ENCODE measurements around the gene MINAR2. TPM values are rescaled to one million over a fixed set of nuclear protein-coding genes. Genes with fewer than 3 reads are reported as not detected.

MINAR2 gene
- polyA plus RNA-seq, 1 experiment: not detected

GRCh38 chr5:129745997-129746396 lies 1.9 kb upstream of the MINAR2 start:
- CTCF ChIA-PET: interaction anchor here (1.0 kb wide), 1 partner anchor 21 kb away, joined by 4 read pairs; no protein-coding TSS in a partner anchor
- DNase-seq (ENCODE audit: low read depth): no peak
- no peak overlapping the region for H3K4me3 ChIP-seq (ENCODE audit: low read depth, low read length)
- no peaks in the 10 kb centered on the region for H3K27me3 ChIP-seq (ENCODE audit: control insufficient read depth, insufficient read depth, low read length)
- POLR2A ChIA-PET: no interaction called here
- H3K36me3 ChIP-seq (ENCODE audit: control insufficient read depth, insufficient read depth, low read length): no peaks in the 10 kb centered on the region
- TF ChIP-seq CTCF (IDR thresholded peaks at IDR 0.05; ENCODE audit: insufficient read depth, low read depth, low read length): no peak

GRCh38 chr5:129746876-129747275 lies 1.0 kb upstream of the MINAR2 start:
- no peaks in the 10 kb centered on the region for H3K27me3 ChIP-seq (ENCODE audit: control insufficient read depth, insufficient read depth, low read length)
- POLR2A ChIA-PET: no interaction called here
- TF ChIP-seq CTCF (IDR thresholded peaks at IDR 0.05; ENCODE audit: insufficient read depth, low read depth, low read length): no peak
- no peaks in the 10 kb centered on the region for H3K36me3 ChIP-seq (ENCODE audit: control insufficient read depth, insufficient read depth, low read length)
- DNase-seq (ENCODE audit: low read depth): no peak
- no peak overlapping the region for H3K4me3 ChIP-seq (ENCODE audit: low read depth, low read length)
- CTCF ChIA-PET: interaction anchor here (0.6 kb wide), 1 partner anchor 77 kb away, joined by 3 read pairs; no protein-coding TSS in a partner anchor

- POLR2A ChIA-PET: no interaction called here
- H3K4me3 ChIP-seq (ENCODE audit: low read depth, low read length): no peak overlapping the region
- no peaks in the 10 kb centered on the region for H3K27me3 ChIP-seq (ENCODE audit: control insufficient read depth, insufficient read depth, low read length)
- H3K36me3 ChIP-seq (ENCODE audit: control insufficient read depth, insufficient read depth, low read length): no peaks in the 10 kb centered on the region
- no peak for DNase-seq (ENCODE audit: low read depth)
- no peak for TF ChIP-seq CTCF (IDR thresholded peaks at IDR 0.05; ENCODE audit: insufficient read depth, low read depth, low read length)
- CTCF ChIA-PET: no interaction called here
These were observed 1.3 kb downstream of the MINAR2 start for GRCh38 chr5:129748913-129749880.

- H3K27me3 ChIP-seq (ENCODE audit: control insufficient read depth, insufficient read depth, low read length): no peaks in the 10 kb centered on the region
- ChIA-PET CTCF (interaction anchor here (1.9 kb wide), 1 partner anchor 10 kb away, joined by 5 read pairs; no protein-coding TSS in a partner anchor), POLR2A (no interaction called here)
- TF ChIP-seq CTCF (IDR thresholded peaks at IDR 0.05; ENCODE audit: insufficient read depth, low read depth, low read length): no peak
- no peaks in the 10 kb centered on the region for H3K36me3 ChIP-seq (ENCODE audit: control insufficient read depth, insufficient read depth, low read length)
- no peak overlapping the region for H3K4me3 ChIP-seq (ENCODE audit: low read depth, low read length)
- no peak for DNase-seq (ENCODE audit: low read depth)
These were observed 12.9 kb downstream of the MINAR2 start for GRCh38 chr5:129760636-129761325.

- Histone ChIP-seq H3K27me3 (ENCODE audit: control insufficient read depth, insufficient read depth, low read length) (no peaks in the 10 kb centered on the region), H3K4me3 (ENCODE audit: low read depth, low read length) (no peak overlapping the region), H3K36me3 (ENCODE audit: control insufficient read depth, insufficient read depth, low read length) (no peaks in the 10 kb centered on the region)
- TF ChIP-seq CTCF (IDR thresholded peaks at IDR 0.05; ENCODE audit: insufficient read depth, low read depth, low read length): no peak
- POLR2A ChIA-PET: no interaction called here
- DNase-seq (ENCODE audit: low read depth): no peak
- CTCF ChIA-PET: interaction anchor here (1.3 to 1.4 kb wide), 2 partner anchors 8 to 10 kb away, joined by 3 to 7 read pairs; no protein-coding TSS in a partner anchor
These were observed 15.8 kb downstream of the MINAR2 start for GRCh38 chr5:129763651-129764050.
